Vein endothelial cell (primary cell): ENCODE data around the gene HSD17B2. TPM values are rescaled to one million over a fixed set of nuclear protein-coding genes. Genes with fewer than 3 reads are reported as not detected.

Experiments used
- total RNA-seq: library from RNA; depleted of rRNA; stranded (reverse); fragments of >200 nt; gene quantifications from 2 replicates; pipeline ENCODE4 v1.2.3, GENCODE V29; 2012

The HSD17B2 gene
- total RNA-seq = 38.5 and 53.2 TPM in 2 replicates

DNA sequence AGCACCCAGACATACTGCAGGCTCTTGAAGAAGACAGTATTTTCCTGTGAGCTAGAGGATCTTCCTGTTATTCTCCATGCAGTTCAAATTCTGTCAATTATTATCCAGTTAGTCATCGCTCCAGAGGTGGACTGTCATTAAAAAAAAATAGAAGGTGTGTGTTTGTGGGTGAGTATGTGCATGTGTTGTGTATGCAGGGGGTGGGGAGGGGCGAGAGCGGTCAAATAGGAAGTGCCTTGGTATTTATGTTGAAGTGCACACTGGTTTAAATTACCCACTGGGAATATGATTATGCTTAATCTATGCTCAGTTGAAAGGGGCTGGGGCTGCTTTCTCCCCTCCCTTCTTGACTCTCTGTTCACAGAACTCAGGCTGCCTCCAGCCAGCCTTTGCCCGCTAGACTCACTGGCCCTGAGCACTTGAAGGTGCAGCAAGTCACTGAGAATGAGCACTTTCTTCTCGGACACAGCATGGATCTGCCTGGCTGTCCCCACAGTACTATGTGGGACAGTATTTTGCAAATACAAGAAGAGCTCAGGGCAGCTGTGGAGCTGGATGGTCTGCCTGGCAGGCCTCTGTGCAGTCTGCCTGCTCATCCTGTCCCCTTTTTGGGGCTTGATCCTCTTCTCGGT is at the start of gene HSD17B2:
TSS of gene HSD17B2 (plus strand) at position 273 of the 632 bp plus-strand sequence. CDS start at position 445, 172 bp downstream.

GRCh38 chr16:82011199-82011641 is 23.8 kb upstream of the HSD17B2 start, which contains the start of gene SDR42E1:
Gene SDR42E1 (minus strand): TSS chr16:82011470. CDS start chr16:82000858, 10,612 bp downstream.

Other genes with a start within 250 kb of the HSD17B2 start
- 2.6 and 6.2 TPM in 2 replicates for gene SDR42E1, start 23.8 kb upstream of the HSD17B2 start, total RNA-seq
- gene MPHOSPH6, start 135.0 kb downstream of the HSD17B2 start, total RNA-seq = 23.5 and 47.5 TPM in 2 replicates